ENCODE data around the gene TH.
"Not testable (repeated sequence)": the region's sequence is repeated elsewhere in the genome, so short reads cannot be mapped to it uniquely, and the experiment has no call there.

The TH gene

DNA sequence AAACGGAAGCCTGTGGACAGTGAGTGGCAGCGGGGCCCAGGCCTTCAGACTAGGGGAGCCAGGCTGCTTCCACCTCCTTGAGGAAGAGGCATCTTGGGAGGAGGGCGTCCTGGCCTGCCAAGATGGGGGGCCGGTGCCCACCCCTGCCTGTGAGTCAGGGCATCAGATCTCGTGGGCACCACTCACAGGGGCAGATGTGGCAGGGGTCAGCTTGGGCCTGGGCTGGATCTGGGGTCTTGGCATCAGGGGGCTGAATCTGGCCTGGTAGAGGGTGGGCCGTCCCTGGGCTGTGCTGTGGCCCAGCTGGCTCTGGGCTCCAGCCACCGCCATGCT is 24.1 kb upstream of the TH start:
- no peak for DNase-seq (ENCODE audit: low read depth in 3 of 3)

DNA sequence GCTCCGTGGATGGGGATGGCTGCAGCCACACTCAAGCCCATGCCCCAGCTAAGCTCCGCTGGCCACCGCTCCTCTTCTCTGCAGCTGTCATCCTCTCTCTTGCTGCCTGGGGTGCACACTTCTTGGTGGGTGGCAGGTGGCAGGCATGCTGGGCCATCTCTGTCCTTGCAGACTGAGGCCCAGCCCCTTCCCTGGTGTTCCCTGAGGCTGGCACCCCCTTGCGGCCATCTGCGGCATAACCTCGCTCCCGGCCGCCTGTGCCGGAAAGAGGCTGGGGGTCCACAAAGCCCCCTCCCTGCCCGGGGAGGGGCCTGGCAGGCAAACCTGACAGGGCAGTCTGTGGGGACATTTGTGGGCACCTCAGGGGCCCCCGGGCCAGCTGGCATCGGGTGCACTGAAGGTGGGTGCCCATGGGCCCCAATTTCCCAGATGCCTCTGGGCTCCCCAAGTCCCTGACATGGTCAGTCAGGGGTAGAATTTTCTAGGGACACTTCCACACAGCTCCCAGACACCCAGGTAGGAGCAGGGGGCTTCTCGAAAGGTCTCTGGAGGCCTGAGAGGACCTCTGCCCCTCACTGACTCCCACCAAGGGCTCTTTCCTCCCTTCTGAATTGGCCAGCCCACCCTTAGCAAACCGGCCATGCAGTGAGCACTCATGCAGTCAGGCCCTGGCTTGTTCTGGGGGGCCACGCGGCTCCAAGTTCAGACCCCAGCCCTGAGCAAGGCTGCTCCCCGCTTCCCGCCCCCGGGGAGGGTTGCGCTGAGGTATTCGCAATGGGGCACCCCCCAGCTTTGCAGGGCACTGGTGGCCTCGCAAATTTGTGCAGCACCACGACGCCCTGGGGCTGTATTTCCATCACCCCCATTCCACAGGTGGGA is 23.5 kb upstream of the TH start:
- peak; percentile 23 to 35 (median 25) for DNase-seq (ENCODE audit: low read depth in 3 of 3)

DNA sequence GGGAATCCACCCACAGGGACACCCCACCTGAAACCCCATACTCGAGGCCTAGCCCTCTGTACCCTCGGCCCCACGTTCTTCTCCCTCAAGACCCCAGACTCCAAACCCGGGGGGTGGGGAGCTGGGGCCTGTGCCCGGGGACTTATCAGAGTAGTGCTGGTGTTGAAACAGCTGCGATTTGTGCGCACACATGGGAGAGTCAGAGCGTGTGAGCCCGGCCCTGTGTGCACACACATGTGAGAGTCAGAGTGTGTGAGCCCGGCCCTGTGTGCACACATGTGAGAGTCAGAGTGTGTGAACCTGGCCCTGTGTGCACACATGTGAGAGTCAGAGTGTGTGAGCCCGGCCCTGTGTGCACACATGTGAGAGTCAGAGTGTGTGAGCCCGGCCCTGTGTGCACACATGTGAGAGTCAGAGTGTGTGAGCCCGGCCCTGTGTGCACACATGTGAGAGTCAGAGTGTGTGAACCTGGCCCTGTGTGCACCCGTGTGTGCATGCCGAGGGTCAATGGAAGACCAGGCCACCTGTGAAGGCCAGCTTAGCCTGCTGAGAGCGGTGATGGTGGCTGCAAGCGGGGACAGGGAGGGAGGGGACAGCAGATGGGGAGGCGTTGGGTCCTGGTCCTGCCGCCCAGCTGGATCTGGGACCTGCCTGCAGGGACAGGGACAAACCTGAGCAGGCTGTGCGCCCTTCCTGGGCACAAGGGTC is 22.4 kb upstream of the TH start:
- not testable (repeated sequence) for DNase-seq (ENCODE audit: low read depth in 3 of 3)

DNA sequence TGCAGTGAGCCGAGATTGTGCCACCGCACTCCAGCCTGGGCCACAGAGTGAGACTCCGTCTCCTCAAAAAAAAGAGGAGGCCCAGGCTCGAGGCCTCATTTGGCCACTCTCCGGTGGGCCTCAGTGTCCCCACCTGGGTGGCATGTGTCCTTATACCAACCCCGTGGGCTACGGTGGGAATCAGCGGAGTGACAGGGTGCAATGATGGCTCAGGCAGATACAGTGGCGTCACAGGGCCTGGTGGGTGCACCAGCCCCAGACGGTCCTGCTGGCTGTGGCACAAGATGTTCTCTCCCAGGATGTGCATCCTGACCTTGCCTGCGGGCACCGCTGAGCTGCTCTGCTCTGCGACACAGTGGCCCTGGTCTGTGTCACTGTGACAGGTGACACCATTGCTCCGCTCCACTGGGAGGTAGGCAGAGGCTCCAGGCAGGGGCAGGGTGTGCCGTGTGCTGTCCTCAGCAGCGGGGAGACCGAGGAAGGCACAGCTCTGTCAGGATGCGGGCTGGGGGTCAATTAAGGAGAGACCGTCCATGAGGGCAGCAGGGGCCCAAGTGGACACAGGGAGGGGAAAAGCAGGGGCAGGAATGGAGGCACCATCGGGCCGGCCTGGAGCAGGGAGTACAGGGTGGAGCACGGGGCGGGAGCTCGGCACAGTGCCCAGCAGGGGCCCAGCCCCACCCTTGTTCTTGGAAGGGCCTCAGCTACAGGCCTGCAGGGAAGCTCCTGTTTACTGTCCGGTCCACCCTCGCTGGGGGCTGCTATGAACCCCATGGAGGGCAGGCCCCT is 21.7 kb upstream of the TH start:
- DNase-seq (ENCODE audit: low read depth in 3 of 3): no peak

DNA sequence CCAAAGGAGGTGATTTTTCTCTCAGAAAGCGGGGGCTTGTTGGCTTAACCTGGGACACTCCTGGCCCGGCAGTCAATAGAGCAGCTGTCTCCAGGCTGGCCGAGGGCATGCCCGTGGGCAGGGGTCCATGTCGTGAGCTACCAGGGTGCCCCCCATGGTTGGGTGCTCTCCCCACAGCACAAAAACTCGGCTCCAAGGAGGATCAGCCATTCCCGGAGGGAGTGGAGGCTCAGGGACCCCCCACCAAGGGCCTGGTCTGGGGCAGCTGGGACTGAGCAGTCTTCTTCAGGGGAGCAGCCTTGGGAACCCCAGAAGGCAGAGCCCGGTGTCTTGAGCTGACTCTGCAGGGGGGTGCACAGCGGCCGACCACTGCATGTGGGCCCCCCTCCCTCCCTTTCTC is 20.8 kb upstream of the TH start:
- DNase-seq (ENCODE audit: low read depth in 3 of 3): no peak

DNA sequence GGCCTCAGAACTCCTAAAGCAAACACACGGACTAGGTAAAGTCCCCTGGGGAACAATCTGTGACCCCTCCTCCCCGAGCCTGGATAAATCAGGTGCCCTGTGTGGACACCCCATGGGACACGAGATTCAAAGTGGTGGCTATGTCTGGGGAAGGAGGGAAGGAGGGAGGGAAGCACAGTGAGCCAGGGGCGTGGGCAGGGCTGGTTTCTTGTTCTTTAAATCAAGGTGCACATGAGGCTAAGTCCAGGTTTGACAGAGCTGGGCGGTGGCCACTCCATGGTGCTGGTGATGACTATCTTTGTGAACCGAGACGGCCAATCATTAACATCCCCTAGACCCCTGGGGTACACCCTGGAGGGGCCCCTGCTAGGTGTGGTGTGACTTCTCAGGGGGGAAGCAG is 20.3 kb upstream of the TH start:
- DNase-seq (ENCODE audit: low read depth in 3 of 3): no peak

DNA sequence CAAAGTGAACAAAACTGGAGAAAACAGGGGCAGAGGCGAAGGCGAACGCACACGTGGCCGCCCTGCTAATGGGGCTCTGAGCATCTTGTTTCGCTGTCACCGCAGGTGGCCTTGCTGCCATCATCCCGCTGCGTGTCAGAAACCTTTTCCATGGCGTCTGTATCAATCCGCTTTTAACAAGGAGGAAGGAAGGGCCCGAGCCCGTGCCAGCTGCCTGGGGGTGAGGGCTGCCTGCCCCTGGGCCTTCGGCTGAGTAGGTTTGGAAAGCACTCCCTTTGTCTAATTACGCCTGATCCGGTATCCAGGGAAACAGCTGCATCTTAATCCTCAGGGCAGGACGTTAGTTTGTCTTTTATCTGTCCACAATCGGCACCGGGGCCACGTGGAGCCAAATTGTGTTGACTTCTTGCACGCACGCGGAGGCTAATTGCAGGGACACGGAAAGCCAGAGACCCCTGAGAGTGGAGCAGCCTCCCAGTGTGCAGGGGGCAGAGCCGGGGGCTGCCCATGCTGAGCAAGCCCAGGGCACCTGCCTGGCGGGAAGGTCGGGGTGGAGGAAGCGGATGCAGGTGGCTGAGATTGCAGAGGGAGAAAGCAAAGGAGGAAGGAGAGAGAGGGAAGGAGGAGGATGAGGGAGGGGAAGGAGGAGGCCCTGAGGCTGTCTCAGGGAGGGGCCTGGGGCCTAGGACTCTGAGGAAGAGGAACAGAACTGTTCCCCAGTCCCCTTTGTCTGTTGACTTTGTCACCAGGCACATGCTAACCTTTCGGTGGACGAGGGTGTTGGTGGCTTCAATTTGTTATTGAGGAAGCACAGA is 19.2 kb upstream of the TH start:
- DNase-seq (ENCODE audit: low read depth in 3 of 3): no peak

DNA sequence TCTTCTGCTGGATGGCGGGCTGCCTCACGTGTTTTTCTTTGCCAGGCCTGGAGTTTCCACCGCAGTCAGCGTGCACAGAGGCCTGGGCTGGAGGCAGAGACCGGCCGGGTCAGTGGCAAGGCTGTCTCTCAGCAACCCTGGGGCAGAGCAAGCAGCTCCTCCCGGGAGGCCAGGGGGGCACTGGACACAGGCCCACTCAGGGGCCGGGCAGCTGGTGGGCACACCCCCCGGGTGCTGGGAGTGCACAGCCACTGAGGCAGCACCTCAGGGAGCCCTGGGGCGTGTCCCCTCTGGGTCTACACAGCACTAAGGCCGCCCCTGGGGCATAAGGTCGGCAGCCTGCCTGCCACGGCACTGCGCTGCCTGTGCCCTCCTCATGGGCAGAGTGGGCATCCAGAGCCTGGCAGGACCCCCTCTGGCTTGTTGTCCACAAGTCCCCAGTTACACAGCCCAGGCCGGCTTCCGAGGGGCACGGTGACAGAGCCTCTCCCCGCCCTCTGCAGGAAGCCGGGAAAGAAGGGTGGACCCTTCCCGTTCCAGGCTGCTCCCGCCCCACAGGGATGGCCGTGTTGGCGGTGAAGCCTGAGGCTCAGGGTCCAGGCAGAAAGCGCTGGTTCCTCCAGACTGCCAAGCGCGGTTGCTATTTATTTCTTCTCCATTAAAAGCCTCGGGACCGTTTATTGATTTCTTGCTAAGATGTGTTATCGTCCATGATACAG is 18.5 kb upstream of the TH start:
- DNase-seq (ENCODE audit: low read depth in 3 of 3): no peak

DNA sequence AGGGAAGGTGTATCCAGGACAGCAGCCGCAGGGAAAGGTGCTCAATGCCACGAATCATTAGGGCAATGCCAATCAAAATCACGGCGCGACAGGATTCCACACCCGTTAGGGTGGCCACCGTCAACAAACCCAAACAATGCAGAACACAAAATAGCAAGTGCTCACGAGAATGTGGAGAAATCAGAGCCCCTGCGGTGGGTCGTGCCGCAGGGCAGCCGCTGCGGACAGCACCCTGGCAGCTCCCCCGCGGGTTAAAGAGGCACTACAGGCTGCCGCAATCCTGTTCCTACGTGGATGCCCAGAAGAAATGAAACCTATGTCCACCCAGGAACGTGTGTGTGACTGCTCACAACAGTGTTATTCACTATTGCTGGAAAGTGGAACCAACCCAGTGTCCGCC is 17.1 kb upstream of the TH start:
- no peak for DNase-seq (ENCODE audit: low read depth in 3 of 3)

DNA sequence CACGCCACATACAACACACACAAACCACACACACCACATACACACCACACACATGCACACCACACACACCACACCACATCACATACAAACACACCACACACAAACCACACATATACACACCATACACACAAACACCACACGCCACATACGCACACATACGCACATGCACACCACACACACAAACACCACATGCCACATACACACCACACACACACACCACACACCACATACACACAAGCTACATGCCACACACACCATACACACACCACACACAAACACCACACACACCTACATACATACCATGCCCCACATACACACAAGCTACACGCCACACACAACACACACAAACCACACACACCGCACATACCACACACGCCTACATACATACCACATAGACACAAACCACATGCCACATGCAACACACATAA is 15.7 kb upstream of the TH start:
- DNase-seq (ENCODE audit: low read depth in 3 of 3): no peak

DNA sequence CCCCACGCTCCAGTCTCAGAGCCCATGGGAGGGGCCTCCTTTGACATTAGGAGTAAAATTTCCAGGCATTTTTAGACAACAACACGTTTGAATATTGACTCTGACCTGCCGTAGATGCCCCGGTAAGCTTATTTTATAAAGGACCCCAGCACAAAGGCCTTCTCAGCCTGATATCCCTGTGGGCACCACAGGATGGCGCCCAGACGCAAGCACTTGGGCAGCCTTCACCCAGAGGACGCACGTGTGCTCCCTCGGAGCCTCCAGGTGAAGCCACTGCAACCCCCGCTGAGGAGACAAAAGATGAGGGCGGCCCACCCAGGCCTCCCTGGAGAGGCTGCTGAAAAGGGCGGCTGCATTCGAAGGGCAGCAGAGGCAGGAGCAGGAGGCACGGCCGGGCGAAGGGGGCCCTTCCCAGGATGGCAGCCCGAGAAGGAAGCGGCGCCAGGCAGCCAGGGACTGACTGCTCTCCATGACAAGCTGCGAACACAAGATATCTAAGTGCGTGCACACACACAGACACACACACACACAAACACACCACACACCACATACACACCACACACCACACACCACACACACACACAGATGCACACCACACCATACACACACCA is 15.2 kb upstream of the TH start:
- DNase-seq (ENCODE audit: low read depth in 3 of 3): peak; percentile 9 to 24 (median 23)

DNA sequence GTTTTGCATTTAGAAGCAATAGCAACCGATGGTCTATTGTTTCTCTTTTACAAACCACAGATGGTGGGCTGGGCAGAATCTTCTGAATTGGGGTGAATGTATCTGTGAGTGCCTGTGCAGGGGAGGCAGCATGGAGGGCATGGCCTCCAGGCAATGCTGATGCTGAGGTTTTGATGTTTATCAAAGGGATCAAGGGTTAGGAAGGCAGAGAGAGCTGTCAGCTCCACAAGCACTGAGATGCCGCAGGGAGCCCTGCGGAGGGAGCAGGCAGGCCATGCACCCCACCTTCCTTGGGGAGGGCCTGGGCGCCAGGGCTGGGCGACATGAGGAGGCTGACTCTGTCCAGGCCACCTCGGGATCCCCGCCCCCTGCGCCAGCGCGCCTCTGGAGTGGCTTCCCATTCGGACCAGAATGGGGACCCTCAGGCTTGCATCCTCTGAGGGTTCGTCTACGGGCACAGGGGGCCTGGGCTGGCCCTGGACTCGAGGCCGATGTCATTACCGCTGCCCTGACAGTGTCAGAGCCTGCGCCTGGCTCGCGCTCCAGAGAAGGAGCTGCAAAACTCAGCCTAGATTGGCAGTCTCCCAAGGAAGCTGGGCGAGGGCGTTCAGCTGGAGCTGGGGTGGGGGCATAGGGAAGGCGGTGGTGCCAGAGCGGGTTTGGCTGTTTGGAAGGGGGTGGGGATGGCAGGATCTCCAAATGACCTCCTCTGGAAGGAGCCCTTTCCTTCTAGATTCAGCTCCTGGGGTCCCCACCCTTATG is 13.9 kb upstream of the TH start:
- DNase-seq (ENCODE audit: low read depth in 3 of 3): no peak

DNA sequence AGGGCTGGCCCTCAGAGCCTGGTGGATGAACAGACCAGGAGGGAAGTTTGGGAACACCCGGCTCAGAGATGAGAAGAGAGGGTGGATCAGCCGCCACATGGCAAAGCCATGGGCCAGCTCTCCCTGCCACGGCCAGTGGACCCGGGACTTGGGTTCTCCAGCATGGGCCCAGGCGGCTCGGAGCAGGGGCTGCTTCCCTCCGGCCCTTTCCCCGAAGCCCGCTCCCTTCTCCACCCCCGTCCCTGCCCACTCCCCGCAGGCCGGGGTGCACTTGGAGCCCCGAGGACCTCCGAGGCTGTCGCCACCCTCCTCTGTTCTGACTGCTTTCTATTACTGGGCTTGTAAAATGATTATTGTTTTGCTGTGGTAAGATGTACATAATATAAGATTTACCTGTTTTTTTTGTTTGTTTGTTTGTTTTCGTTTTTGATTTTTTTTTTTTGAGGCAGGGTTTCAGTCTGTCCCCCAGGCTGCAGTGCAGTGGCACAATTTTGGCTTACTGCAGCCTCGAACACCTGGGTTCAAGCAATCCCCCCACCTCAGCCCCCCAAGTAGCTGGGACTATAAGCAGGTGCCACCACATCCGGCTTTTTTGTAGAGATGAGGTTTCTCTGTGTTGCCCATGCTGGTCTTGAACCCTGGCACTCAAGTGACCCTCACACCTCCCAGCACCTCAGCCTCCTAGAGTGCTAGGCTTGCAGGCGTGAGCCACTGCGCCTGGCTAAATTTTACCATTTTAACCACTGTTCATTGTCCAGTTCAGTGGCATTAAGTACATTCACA is 11.3 kb upstream of the TH start:
- no peak for DNase-seq (ENCODE audit: low read depth in 3 of 3)

DNA sequence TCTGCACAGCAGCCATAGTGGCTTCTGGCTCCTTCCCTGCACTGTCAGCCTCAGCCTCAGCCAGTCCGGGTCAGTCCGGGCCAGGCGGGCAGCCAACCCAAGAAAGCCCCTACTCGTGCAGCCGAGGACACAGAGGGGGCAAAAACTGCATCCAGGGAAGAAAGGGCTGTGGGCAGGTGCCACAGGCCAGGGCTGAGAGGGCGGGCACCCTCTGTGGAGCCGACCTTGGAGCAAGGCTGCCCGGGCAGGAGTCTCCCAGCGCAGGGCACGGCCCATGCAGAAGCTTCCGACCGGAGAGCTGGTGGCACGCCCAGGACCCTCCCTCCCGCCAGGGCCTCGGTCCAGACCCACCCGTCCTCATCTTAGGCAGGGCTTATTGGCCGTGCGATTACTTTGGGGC is 10.5 kb upstream of the TH start:
- no peak for DNase-seq (ENCODE audit: low read depth in 3 of 3)

DNA sequence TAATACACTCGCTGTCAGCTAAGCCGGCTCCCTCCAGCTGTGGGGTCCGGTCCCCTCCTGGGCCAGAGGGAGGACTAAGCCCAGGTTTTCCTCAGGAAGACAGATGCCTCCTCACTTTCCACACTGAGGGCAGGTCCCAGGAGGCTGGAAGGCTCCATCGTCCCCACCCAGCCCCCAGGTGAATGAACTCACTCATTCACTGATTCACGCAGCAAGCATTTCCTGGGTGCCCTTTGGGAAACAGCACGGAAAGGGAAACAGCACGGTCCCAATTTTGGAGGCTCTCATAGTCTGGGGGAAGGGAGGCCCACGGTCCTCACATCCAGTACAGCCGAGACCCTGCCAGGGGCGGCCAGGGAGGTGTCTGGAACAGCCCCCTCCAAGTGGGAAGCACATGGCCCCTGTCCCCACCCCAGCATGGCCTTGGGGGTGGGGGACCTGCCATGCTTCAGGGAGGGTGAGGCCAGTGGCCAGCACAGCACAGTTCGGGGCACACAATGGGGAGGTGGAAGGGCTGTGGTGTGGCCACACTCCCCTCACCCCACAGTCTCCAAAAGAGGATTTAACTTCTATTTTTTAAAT is 9.3 kb upstream of the TH start:
- no peak for DNase-seq (ENCODE audit: low read depth in 3 of 3)

DNA sequence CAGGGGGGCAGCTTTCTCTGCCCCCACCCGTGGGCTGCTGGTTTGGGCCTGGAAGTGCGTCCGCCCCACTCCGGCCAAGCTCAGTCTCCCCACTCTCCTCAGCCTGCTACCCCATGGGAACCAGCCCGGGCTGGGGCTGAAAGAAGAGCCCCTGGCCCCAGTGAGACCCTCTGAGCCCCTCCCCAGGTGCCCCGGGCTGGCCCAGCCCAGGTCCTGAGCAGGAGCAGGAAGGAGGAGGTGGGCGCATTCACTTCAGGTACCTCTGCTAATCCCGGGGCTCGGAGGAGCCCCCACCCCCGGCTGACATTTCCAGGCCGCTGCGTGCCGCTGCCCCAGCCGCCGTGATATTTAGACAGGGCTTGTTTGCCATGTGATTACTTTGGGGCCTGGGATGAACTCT is 8.7 kb upstream of the TH start:
- DNase-seq (ENCODE audit: low read depth in 3 of 3): no peak

DNA sequence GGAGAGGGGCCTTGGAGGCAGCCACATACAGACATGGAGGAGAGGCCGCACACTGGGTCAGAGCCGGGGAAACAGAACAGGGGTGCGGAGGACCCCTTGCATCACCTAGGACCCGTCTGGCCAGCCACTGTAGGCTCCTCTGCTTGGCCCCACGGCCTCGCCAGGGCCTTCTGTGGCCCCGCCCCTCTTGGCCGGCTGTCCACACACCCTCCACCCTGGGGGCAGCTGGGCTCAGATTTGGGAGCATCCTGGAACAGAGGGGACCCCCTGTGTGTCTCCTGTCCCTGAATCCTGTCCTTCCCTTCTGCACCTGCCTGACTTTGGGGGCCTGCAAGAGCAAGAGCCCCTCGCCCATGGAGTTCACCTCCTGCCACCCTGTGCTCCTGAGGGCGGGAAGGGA is 7.9 kb upstream of the TH start:
- no peak for DNase-seq (ENCODE audit: low read depth in 3 of 3)

DNA sequence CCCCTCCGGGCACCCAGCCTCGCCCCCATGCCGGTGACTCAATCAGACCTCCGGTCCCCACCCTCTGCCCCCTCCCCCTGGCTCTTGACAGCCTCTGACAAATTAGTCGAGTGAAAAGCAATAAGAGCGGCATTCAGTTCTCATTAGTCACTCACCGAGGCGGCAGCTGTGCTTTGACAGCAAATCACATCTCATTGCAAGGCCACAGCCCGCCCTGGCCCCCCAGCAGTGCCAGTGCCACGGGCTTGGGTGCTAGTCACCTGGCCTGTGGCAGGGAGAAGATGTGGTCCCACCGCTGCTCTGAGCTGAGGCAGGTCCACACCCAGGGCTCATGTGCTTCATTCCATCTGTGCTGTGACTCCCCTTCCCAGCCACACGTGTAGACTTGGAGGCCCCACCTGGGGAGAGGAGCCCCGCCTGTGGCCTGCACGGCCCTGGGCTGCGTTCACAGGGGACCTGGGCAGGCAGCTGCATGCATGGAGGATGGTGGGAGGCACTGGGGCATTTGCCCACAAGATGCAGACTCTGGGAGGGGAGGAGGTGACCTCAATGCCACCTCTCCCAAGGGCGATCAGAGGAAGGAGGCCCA is 7.4 kb upstream of the TH start:
- no peak for DNase-seq (ENCODE audit: low read depth in 3 of 3)
